ENCODE measurements around the gene INSIG1.

INSIG1 gene

GRCh38 chr7:155260498-155260872 is 37.2 kb upstream of the INSIG1 start:
- DNase-seq: no peak
- no peak for TF ChIP-seq POLR2A (IDR thresholded peaks at IDR 0.05; ENCODE audit: low read length)
- no peak for TF ChIP-seq GATA1 (IDR thresholded peaks at IDR 0.05; ENCODE audit: low read depth, low read length)

- no peak for TF ChIP-seq GATA1 (IDR thresholded peaks at IDR 0.05; ENCODE audit: low read depth, low read length)
- TF ChIP-seq POLR2A (IDR thresholded peaks at IDR 0.05; ENCODE audit: low read length): no peak
- DNase-seq: no peak
Measured at GRCh38 chr7:155261031-155261985, 36.4 kb upstream of the INSIG1 start.

- no peak for DNase-seq
Measured at GRCh38 chr7:155262031-155262430, 35.6 kb upstream of the INSIG1 start.

GRCh38 chr7:155263051-155263450 is 34.6 kb upstream of the INSIG1 start:
- no peak for DNase-seq

More at GRCh38 chr7:155262031-155262430, 35.6 kb upstream of the INSIG1 start:
- no peak for TF ChIP-seq POLR2A (IDR thresholded peaks at IDR 0.05; ENCODE audit: low read length)
- TF ChIP-seq GATA1 (IDR thresholded peaks at IDR 0.05; ENCODE audit: low read depth, low read length): no peak

GRCh38 chr7:155263581-155264143 is 34.0 kb upstream of the INSIG1 start:
- no peak for DNase-seq
- TF ChIP-seq GATA1 (IDR thresholded peaks at IDR 0.05; ENCODE audit: low read depth, low read length) (no peak), POLR2A (IDR thresholded peaks at IDR 0.05; ENCODE audit: low read length) (no peak)

More at GRCh38 chr7:155263051-155263450, 34.6 kb upstream of the INSIG1 start:
- TF ChIP-seq POLR2A (IDR thresholded peaks at IDR 0.05; ENCODE audit: low read length) (no peak), GATA1 (IDR thresholded peaks at IDR 0.05; ENCODE audit: low read depth, low read length) (no peak)

GRCh38 chr7:155265144-155265543 is 32.5 kb upstream of the INSIG1 start:
- no peak for TF ChIP-seq GATA1 (IDR thresholded peaks at IDR 0.05; ENCODE audit: low read depth, low read length)
- no peak for DNase-seq

GRCh38 chr7:155265961-155266360 is 31.7 kb upstream of the INSIG1 start:
- TF ChIP-seq GATA1 (IDR thresholded peaks at IDR 0.05; ENCODE audit: low read depth, low read length): no peak
- no peak for TF ChIP-seq POLR2A (IDR thresholded peaks at IDR 0.05; ENCODE audit: low read length)
- DNase-seq: no peak

- DNase-seq: no peak
Measured at GRCh38 chr7:155266440-155266839, 31.2 kb upstream of the INSIG1 start.

GRCh38 chr7:155267023-155267422 is 30.7 kb upstream of the INSIG1 start:
- DNase-seq: no peak
- TF ChIP-seq POLR2A (IDR thresholded peaks at IDR 0.05; ENCODE audit: low read length) (no peak), GATA1 (IDR thresholded peaks at IDR 0.05; ENCODE audit: low read depth, low read length) (no peak)

More at GRCh38 chr7:155266440-155266839, 31.2 kb upstream of the INSIG1 start:
- TF ChIP-seq POLR2A (IDR thresholded peaks at IDR 0.05; ENCODE audit: low read length) (no peak), GATA1 (IDR thresholded peaks at IDR 0.05; ENCODE audit: low read depth, low read length) (no peak)

GRCh38 chr7:155267436-155267835 is 30.2 kb upstream of the INSIG1 start:
- TF ChIP-seq GATA1 (IDR thresholded peaks at IDR 0.05; ENCODE audit: low read depth, low read length) (no peak), POLR2A (IDR thresholded peaks at IDR 0.05; ENCODE audit: low read length) (no peak)
- no peak for DNase-seq

GRCh38 chr7:155268211-155268610 is 29.5 kb upstream of the INSIG1 start:
- no peak for DNase-seq
- TF ChIP-seq GATA1 (IDR thresholded peaks at IDR 0.05; ENCODE audit: low read depth, low read length): no peak
- no peak for TF ChIP-seq POLR2A (IDR thresholded peaks at IDR 0.05; ENCODE audit: low read length)

GRCh38 chr7:155268921-155269650 is 28.6 kb upstream of the INSIG1 start:
- TF ChIP-seq GATA1 (IDR thresholded peaks at IDR 0.05; ENCODE audit: low read depth, low read length): no peak
- no peak for TF ChIP-seq POLR2A (IDR thresholded peaks at IDR 0.05; ENCODE audit: low read length)
- DNase-seq: no peak

GRCh38 chr7:155269766-155270585 is 27.7 kb upstream of the INSIG1 start:
- TF ChIP-seq GATA1 (IDR thresholded peaks at IDR 0.05; ENCODE audit: low read depth, low read length) (no peak), POLR2A (IDR thresholded peaks at IDR 0.05; ENCODE audit: low read length) (no peak)
- DNase-seq: no peak

Data from erythroblast (primary cell).